HG03521 (cell line): ENCODE data around the gene PIAS2.
"Not testable (repeated sequence)": the region's sequence is repeated elsewhere in the genome, so short reads cannot be mapped to it uniquely, and the experiment has no call there.

Experiments
- ATAC-seq: cut with Tn5 transposase; IDR thresholded peaks from one replicate; pipeline ENCODE4 v1.9.1; 2021; ENCODE audit warnings: mild to moderate bottlenecking, moderate library complexity; ENCODE audit not compliant: unreplicated experiment

PIAS2 gene

GRCh38 chr18:46910856-46911255, 6.5 kb downstream of the PIAS2 start:
- ATAC-seq, result no peak

- ATAC-seq, result no peak
Observed at GRCh38 chr18:46909497-46909896, 7.8 kb downstream of the PIAS2 start.

GRCh38 chr18:46903406-46903805, 13.9 kb downstream of the PIAS2 start:
- ATAC-seq, result no peak

- ATAC-seq, result no peak
Observed at GRCh38 chr18:46899274-46899948, 17.9 kb downstream of the PIAS2 start.

GRCh38 chr18:46894124-46894523, 23.2 kb downstream of the PIAS2 start:
- no peak for ATAC-seq

GRCh38 chr18:46893360-46893759, 23.9 kb downstream of the PIAS2 start:
- ATAC-seq, result no peak

- ATAC-seq, result peak; percentile 44
Observed at GRCh38 chr18:46892842-46893241, 24.5 kb downstream of the PIAS2 start.

GRCh38 chr18:46891742-46892214, 25.5 kb downstream of the PIAS2 start:
- peak; percentile 81 for ATAC-seq

GRCh38 chr18:46888965-46889364, 28.3 kb downstream of the PIAS2 start:
- no peak for ATAC-seq

GRCh38 chr18:46886893-46887292, 30.4 kb downstream of the PIAS2 start:
- no peak for ATAC-seq

GRCh38 chr18:46883180-46883579, 34.1 kb downstream of the PIAS2 start:
- no peak for ATAC-seq

- ATAC-seq, result no peak
Observed at GRCh38 chr18:46877329-46877987, 39.8 kb downstream of the PIAS2 start.

GRCh38 chr18:46868169-46868921, 49.0 kb downstream of the PIAS2 start:
- no peak for ATAC-seq

- ATAC-seq, result no peak
Observed at GRCh38 chr18:46867367-46868143, 49.8 kb downstream of the PIAS2 start.

- no peak for ATAC-seq
Observed at GRCh38 chr18:46866523-46866922, 50.8 kb downstream of the PIAS2 start.

GRCh38 chr18:46865245-46865644, 52.1 kb downstream of the PIAS2 start:
- ATAC-seq, result not testable (repeated sequence)

- no peak for ATAC-seq
Observed at GRCh38 chr18:46859855-46860254, 57.5 kb downstream of the PIAS2 start.

- ATAC-seq, result no peak
Observed at GRCh38 chr18:46858290-46858689, 59.0 kb downstream of the PIAS2 start.

GRCh38 chr18:46856973-46857372, 60.3 kb downstream of the PIAS2 start:
- no peak for ATAC-seq

GRCh38 chr18:46849007-46849406, 68.3 kb downstream of the PIAS2 start:
- ATAC-seq, result no peak

GRCh38 chr18:46843372-46843771, 73.9 kb downstream of the PIAS2 start:
- no peak for ATAC-seq
